Kidney epithelial cell (primary cell): Measurements from ENCODE around the gene HINFP. TPM values are rescaled to one million over a fixed set of nuclear protein-coding genes. Genes with fewer than 3 reads are reported as not detected.

ENCODE experiments used
- DNase-seq: peaks from one replicate; pipeline ENCODE4 v3.0.0-alpha.2; 2010; ENCODE audit warnings: low read depth
- H3K27me3 ChIP-seq: 2 replicates; pipeline ENCODE4 v1.6.0; 2011; ENCODE audit warnings: low read length; ENCODE audit not compliant: control insufficient read depth, insufficient read depth
- H3K36me3 ChIP-seq: 2 replicates; pipeline ENCODE4 v1.5.1; 2011; ENCODE audit warnings: low read length; ENCODE audit not compliant: control insufficient read depth, insufficient read depth
- H3K4me3 ChIP-seq: 2 replicates; pipeline ENCODE4 v1.5.1; 2011; ENCODE audit warnings: low read depth, mild to moderate bottlenecking, control low read depth, low read length
- total RNA-seq: library from RNA; depleted of rRNA; stranded (reverse); fragments of >200 nt; gene quantifications from 2 replicates; pipeline ENCODE4 v1.2.3, GENCODE V29; 2015
- TF ChIP-seq, protein P1 (sequence below): IDR thresholded peaks from 2 replicates; pipeline ENCODE4 v1.5.1; 2011; ENCODE audit warnings: mild to moderate bottlenecking, moderate library complexity, low read length, control low read depth, inconsistent platforms; ENCODE audit not compliant: insufficient read depth, poor library complexity, severe bottlenecking

HINFP gene
- total RNA-seq, 1 donor from 2014 or later: 28.8 TPM

DNA sequence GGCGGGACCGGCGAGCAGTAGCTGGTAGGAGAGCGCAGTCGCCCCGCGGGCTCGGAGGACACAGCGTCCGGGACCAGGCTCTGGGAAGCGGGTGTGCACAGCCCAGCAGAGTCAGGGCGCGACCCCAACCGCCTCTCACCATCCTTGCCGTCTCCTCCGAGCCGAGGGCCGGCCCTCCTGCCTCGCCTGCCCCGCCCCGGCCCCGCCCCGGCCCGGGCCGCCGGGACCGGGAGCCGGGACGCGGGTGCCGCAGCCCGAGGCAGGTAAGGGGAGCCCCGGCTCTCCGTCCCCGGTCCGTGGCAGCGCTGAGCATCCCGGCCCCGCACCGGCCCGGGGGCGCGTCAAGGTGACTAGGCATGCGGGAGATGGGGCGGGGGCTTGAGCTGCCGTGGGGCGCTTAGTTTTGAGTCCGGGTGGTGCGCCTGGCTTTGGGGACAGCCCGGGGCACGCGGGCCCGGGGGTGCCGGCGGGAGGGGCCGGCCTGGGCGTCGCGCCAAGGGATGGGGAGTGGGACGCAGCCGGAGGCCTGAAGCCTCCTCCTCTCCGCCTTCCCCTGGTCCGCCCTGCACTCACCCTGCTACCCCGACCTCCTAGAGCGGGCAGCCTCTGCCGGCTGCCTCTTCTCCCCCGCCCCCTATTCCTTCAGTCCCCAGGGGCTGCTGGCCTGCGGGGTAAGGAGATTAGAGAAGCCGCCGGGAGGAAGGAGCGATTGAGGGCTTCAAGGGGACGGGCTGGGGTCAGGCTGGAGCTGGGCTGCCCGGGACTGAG, 27.8 kb downstream of the HINFP start, which contains the start of gene ABCG4:
Gene ABCG4 (plus strand): TSS at position 35 of the 768 bp plus-strand sequence. CDS start 914 bp downstream, outside the sequence.
- TF ChIP-seq, protein P1, sequence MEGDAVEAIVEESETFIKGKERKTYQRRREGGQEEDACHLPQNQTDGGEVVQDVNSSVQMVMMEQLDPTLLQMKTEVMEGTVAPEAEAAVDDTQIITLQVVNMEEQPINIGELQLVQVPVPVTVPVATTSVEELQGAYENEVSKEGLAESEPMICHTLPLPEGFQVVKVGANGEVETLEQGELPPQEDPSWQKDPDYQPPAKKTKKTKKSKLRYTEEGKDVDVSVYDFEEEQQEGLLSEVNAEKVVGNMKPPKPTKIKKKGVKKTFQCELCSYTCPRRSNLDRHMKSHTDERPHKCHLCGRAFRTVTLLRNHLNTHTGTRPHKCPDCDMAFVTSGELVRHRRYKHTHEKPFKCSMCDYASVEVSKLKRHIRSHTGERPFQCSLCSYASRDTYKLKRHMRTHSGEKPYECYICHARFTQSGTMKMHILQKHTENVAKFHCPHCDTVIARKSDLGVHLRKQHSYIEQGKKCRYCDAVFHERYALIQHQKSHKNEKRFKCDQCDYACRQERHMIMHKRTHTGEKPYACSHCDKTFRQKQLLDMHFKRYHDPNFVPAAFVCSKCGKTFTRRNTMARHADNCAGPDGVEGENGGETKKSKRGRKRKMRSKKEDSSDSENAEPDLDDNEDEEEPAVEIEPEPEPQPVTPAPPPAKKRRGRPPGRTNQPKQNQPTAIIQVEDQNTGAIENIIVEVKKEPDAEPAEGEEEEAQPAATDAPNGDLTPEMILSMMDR: no peak
- Histone ChIP-seq H3K36me3 (no peaks in the 10 kb centered on the region), H3K4me3 (peak within 1 kb of the TSS; percentile 42), H3K27me3 (peaks cover 31% of the 10 kb centered on the region)
- DNase-seq: no peak

DNA sequence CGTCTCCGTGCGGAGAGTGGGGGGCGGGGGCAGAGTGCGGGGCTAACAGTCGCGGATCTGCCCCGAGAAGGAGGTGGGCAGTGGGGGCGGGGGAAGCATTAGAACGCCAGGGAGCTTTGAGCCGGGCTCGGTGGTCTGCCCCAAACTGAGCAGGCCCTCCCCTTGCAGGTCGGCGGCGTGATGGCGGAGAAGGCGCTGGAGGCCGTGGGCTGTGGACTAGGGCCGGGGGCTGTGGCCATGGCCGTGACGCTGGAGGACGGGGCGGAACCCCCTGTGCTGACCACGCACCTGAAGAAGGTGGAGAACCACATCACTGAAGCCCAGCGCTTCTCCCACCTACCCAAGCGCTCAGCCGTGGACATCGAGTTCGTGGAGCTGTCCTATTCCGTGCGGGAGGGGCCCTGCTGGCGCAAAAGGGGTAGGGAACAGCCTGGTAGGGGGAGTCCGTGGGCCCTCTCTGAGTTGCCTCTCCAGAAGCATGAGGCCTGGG, 28.5 kb downstream of the HINFP start:
- Histone ChIP-seq H3K27me3 (peaks cover 37% of the 10 kb centered on the region), H3K4me3 (peak overlapping the region; percentile 42), H3K36me3 (no peaks in the 10 kb centered on the region)
- TF ChIP-seq, protein P1: no peak
- no peak for DNase-seq

DNA sequence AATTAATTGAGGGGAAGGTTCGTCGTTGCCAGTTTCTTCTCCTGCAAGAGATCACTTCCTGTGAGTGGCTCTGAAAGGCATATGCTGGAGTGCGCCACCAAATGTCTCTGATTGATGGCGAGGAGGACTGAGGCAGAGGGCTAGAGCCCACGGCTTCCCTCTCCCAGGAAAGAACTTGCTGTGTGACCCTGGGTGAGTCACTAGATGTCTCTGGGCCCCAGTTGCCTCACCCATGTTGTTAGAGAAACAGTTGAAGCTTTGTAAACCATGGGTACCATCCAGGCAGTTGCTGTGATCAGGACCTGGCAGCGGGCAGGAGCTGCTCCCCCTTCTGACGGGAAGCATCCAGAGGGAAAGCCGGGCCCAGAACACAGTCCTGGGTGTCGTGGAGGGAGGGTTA, 30.7 kb downstream of the HINFP start:
- DNase-seq: no peak
- TF ChIP-seq, protein P1: no peak
- H3K36me3 ChIP-seq: no peaks in the 10 kb centered on the region
- H3K4me3 ChIP-seq: no peak overlapping the region
- H3K27me3 ChIP-seq: peaks cover 43% of the 10 kb centered on the region

DNA sequence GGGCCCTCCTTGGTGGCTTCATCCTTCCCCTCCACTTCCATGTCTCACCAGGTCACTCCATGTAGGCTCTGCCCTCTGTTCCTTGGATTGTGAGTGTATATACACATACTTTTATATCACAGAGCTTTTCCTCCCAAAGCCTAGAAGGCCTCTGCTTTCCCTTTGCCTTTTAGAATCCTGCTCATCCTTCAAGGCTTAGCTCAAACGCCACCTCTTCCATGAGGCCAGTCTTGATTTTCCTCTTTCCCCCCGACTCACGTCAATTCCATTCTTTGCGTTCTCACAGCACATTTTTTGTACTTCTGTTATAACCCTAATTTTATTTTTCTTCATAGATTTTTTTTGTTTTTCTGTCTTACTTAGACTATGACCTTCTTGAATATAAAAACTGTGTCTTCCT, 31.2 kb downstream of the HINFP start:
- H3K27me3 ChIP-seq: peaks cover 43% of the 10 kb centered on the region
- TF ChIP-seq, protein P1: no peak
- no peak for DNase-seq
- no peaks in the 10 kb centered on the region for H3K36me3 ChIP-seq
- H3K4me3 ChIP-seq: no peak overlapping the region

DNA sequence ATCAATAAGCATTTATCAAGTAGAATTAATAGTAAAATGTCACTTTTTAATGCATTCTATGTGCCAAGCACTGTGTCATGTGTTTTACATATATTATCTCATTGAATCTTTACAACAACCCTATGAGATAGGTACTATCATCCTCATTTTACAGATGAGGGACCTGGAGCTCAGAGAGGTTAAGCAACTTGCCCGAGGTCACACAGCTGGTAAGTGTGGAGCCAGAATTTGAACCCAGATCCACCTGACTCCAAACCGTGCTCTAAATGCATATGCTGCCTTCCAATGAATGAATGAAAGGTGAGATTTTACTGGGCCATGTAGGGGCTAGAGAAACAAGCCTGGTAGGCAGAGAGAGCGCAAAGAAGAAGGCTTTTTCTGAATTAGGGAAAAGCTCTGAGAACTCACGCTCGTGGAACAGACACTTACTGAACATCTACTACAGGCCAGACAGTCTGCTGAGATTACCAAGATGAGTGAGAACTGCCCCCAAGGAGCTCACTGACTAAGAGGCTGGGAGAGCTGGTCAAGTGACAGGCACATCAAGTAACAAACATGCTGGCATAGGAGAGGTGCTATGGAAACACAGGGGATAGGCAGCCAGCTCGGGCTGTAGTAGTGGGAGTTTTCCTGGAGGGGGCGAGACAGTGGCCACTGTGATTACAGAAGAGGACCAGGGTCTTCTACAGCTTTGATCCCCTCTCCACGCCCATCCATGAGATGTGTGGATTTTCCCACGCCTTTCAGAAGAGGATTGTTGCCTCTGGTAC, 31.9 kb downstream of the HINFP start:
- peaks cover 38% of the 10 kb centered on the region for H3K27me3 ChIP-seq
- no peaks in the 10 kb centered on the region for H3K36me3 ChIP-seq
- TF ChIP-seq, protein P1: no peak
- no peak overlapping the region for H3K4me3 ChIP-seq
- DNase-seq: no peak
